ENCODE measurements around the gene IGSF21. TPM values are rescaled to one million over a fixed set of nuclear protein-coding genes. Genes with fewer than 3 reads are reported as not detected.

IGSF21 gene
- total RNA-seq, 1 experiment from 2014 or later, result not detected

DNA sequence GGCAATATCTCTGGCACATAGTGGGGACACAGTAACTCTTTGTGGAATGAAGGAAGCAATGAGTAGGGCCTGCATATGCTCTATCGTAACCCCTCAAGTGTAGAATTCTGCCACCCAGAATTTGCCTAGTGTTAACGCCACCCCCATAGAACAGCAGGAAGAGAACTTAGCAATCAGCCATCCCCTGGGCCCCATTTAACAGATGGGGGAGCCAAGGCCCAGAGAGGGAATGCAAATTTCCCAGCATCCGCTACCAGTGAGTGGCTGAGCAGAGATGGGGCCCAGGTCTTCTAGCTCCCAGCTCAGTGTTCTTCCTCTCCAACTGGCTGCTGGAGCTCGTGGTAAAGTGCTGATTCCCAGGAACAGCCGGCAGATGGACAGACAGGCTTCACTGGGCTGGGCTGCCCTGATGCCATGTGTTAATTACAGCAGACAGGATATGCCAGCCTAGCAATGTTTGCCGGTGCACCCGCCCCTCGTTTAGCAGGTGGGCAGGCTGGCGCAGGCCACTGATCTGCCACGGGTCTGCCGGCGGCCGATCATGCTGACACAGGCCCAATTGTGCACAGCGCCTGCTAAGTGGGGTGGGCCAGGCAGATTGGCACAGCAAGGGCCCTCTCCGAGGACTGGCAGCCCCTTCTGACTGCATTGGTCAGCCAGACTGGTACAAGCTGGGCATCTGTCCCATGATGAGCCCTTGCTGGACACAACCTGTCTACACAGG, 171.9 kb downstream of the IGSF21 start:
- Mint-ChIP-seq H3K4me3 (ENCODE audit: low read depth, unreplicated experiment) (no peak overlapping the region), H3K27me3 (ENCODE audit: unreplicated experiment) (peaks cover 79% of the 10 kb centered on the region)
- no TSS peak for BruUV-seq (replicated peaks)

DNA sequence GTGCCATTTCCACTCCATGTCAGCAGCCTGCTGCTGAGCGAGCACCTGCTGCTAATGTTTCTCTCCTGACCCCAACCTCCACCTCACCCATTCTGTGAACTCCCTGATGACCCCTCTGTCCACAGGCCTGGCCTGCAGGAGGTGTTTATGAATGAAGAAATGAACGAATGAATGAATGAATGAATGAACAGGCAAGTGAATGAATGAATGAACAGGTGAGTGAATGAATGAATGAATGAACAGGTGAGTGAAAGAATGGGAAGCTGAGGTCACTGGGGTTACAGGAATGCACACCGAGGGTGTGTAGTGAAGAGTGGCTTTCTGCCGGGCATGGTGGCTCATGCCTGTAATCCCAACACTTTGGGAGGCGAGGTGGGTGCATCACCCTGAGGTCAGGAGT, 173.4 kb downstream of the IGSF21 start:
- H3K4me3 Mint-ChIP-seq (ENCODE audit: low read depth, unreplicated experiment), result no peak overlapping the region
- TF ChIP-seq, protein P1, sequence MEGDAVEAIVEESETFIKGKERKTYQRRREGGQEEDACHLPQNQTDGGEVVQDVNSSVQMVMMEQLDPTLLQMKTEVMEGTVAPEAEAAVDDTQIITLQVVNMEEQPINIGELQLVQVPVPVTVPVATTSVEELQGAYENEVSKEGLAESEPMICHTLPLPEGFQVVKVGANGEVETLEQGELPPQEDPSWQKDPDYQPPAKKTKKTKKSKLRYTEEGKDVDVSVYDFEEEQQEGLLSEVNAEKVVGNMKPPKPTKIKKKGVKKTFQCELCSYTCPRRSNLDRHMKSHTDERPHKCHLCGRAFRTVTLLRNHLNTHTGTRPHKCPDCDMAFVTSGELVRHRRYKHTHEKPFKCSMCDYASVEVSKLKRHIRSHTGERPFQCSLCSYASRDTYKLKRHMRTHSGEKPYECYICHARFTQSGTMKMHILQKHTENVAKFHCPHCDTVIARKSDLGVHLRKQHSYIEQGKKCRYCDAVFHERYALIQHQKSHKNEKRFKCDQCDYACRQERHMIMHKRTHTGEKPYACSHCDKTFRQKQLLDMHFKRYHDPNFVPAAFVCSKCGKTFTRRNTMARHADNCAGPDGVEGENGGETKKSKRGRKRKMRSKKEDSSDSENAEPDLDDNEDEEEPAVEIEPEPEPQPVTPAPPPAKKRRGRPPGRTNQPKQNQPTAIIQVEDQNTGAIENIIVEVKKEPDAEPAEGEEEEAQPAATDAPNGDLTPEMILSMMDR (IDR thresholded peaks at IDR 0.05; ENCODE audit: unreplicated experiment), result no peak
- H3K27ac Mint-ChIP-seq (ENCODE audit: unreplicated experiment), result no peak overlapping the region
- BruUV-seq (replicated peaks), result no TSS peak
- no peak for DNase-seq
- H3K4me1 Mint-ChIP-seq (ENCODE audit: low read depth, unreplicated experiment), result no peaks in the 10 kb centered on the region
- H3K9me3 Mint-ChIP-seq (ENCODE audit: low read depth, unreplicated experiment), result no peaks in the 10 kb centered on the region
- CTCF ChIA-PET, result no interaction called here
- intact Hi-C loops (cut with micrococcal nuclease; ENCODE audit: unreplicated experiment), result no loop called here
- H3K27me3 Mint-ChIP-seq (ENCODE audit: unreplicated experiment), result peaks cover 79% of the 10 kb centered on the region
- H3K36me3 Mint-ChIP-seq (ENCODE audit: insufficient read depth, unreplicated experiment), result no peaks in the 10 kb centered on the region

More for the DNA sequence above, 171.9 kb downstream of the IGSF21 start:
- H3K36me3 Mint-ChIP-seq (ENCODE audit: insufficient read depth, unreplicated experiment), result no peaks in the 10 kb centered on the region
- no peaks in the 10 kb centered on the region for H3K9me3 Mint-ChIP-seq (ENCODE audit: low read depth, unreplicated experiment)
- no peak for DNase-seq
- intact Hi-C loops (cut with micrococcal nuclease; ENCODE audit: unreplicated experiment), result no loop called here
- no peaks in the 10 kb centered on the region for H3K4me1 Mint-ChIP-seq (ENCODE audit: low read depth, unreplicated experiment)
- TF ChIP-seq, protein P1 (IDR thresholded peaks at IDR 0.05; ENCODE audit: unreplicated experiment), result no peak
- CTCF ChIA-PET, result no interaction called here
- H3K27ac Mint-ChIP-seq (ENCODE audit: unreplicated experiment), result no peak overlapping the region

DNA sequence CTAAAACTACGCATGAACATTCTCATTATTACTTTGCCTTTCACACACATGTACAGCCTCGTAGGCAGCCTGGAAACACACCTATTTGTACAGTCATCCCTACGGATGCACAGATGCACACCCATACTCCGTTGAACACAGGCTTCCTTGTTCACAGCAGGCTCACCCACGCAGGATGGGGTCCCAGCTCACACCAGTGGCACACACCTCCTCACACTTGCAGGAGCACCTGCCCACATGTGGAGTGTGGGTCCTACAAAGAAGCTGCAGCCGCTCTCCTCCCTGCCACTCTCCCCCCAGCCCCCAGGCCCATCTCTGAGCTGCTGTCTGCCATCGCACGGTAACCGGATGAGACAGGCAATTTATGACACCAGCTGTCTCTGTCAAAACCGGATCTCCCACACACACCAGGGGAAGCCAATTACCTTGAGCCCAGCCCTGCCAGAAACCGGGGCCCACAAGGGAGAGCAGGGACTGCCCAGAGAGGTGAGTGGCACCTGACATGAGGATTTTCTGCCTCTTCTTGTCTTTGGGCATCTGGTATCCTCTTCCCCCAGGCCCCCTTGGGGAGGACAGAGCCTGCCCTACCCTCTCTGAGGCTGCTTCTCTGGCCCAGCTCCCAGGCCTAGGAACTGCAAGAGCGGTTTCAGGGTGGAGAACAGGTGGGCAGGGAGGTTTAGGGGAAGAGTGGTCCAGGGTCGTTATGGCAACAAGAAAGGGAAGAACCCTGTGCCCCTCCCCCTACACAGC, 175.4 kb downstream of the IGSF21 start:
- intact Hi-C loops (cut with micrococcal nuclease; ENCODE audit: unreplicated experiment), result no loop called here
- Mint-ChIP-seq H3K36me3 (ENCODE audit: insufficient read depth, unreplicated experiment) (no peaks in the 10 kb centered on the region), H3K27me3 (ENCODE audit: unreplicated experiment) (peaks cover 65% of the 10 kb centered on the region), H3K4me3 (ENCODE audit: low read depth, unreplicated experiment) (no peak overlapping the region), H3K4me1 (ENCODE audit: low read depth, unreplicated experiment) (no peaks in the 10 kb centered on the region), H3K9me3 (ENCODE audit: low read depth, unreplicated experiment) (no peaks in the 10 kb centered on the region), H3K27ac (ENCODE audit: unreplicated experiment) (no peak overlapping the region)
- no peak for DNase-seq
- TF ChIP-seq, protein P1 (IDR thresholded peaks at IDR 0.05; ENCODE audit: unreplicated experiment), result no peak
- BruUV-seq (replicated peaks), result no TSS peak
- CTCF ChIA-PET, result no interaction called here

DNA sequence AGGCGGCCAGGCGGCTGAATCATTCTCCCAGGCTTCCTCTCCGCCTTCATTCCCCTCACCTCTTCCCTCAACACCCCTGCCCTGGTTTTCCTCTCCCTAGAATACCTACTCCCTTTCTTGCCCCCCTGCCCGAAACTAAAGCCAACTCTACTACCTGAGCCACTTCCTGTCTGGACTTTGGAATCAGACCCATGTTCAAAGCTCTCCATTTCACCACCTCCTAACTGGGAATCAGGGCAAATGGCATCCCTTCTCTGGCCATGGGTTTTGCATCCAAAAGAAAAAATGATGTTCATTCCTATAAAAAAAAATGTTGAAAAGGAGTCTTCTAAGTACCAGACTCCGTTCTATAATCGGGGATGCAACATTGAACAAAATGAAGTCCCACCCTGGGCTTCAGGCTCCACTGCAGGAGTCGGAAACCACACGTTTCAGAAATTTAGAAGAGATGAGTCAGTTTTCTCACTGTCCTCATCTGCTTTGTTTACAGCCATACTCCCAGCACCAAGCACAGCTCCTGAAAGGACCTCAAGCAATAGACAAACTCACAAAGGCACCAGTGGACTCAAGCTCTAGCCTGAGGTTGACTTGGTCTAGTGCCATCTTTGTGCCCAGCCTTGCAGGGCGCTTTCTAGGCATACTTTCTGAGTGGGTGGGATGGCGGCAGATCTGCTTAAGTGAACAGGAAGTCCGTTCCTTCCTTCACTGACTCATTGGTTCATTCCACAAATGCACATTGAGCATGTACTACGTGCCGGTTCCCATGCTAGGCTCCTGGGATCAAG, 176.2 kb downstream of the IGSF21 start:
- no peak overlapping the region for H3K4me3 Mint-ChIP-seq (ENCODE audit: low read depth, unreplicated experiment)
- CTCF ChIA-PET, result no interaction called here
- H3K9me3 Mint-ChIP-seq (ENCODE audit: low read depth, unreplicated experiment), result no peaks in the 10 kb centered on the region
- intact Hi-C loops (cut with micrococcal nuclease; ENCODE audit: unreplicated experiment), result no loop called here
- H3K27ac Mint-ChIP-seq (ENCODE audit: unreplicated experiment), result no peak overlapping the region
- H3K27me3 Mint-ChIP-seq (ENCODE audit: unreplicated experiment), result peaks cover 64% of the 10 kb centered on the region
- TF ChIP-seq, protein P1 (IDR thresholded peaks at IDR 0.05; ENCODE audit: unreplicated experiment), result no peak
- no peak for DNase-seq
- no TSS peak for BruUV-seq (replicated peaks)
- no peaks in the 10 kb centered on the region for H3K4me1 Mint-ChIP-seq (ENCODE audit: low read depth, unreplicated experiment)
- no peaks in the 10 kb centered on the region for H3K36me3 Mint-ChIP-seq (ENCODE audit: insufficient read depth, unreplicated experiment)
